ENCODE data around the gene GTPBP3. TPM values are rescaled to one million over a fixed set of nuclear protein-coding genes. Genes with fewer than 3 reads are reported as not detected.

The GTPBP3 gene
- polyA plus RNA-seq, 1 donor: 25.1 TPM

- DNase-seq: peak; percentile 64
Measured at GRCh38 chr19:17385878-17386611, 48.7 kb downstream of the GTPBP3 start.

GRCh38 chr19:17389288-17389687 is 51.9 kb downstream of the GTPBP3 start:
- no peak for DNase-seq

DNA sequence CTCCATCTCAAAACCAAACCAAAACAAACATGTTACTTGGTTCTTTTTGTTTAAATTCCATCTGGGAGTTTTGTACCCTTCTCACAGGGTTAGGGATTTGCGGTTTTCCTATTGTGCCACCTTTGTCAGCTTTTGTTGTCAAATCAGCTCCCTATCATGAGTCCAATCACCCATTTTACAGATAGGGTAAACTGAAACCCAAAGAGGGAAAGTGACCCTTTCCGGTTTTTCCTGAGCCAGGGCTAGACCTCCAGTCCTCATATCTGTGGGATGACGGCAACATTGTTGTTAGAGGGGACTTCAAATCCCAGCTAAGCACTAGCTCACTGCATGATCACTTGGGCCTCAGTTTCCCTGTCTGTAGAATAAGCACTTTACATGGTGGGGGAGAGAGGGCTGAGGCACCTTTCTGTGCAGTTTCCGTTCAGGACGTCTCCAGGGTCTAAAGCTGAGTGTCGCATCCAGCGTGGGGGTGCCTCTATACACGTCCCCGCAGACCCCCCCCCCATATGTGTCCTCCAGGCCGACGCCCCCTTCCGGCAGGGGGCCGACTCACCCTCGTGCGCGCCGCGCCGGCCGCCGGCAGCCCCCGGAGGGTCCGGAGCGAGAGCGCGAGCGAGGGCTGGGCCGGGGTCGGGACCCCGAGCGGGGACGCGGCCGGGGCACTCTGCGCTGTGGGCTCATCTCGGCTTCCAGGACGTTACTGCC is 52.8 kb downstream of the GTPBP3 start:
- DNase-seq: no peak

DNA sequence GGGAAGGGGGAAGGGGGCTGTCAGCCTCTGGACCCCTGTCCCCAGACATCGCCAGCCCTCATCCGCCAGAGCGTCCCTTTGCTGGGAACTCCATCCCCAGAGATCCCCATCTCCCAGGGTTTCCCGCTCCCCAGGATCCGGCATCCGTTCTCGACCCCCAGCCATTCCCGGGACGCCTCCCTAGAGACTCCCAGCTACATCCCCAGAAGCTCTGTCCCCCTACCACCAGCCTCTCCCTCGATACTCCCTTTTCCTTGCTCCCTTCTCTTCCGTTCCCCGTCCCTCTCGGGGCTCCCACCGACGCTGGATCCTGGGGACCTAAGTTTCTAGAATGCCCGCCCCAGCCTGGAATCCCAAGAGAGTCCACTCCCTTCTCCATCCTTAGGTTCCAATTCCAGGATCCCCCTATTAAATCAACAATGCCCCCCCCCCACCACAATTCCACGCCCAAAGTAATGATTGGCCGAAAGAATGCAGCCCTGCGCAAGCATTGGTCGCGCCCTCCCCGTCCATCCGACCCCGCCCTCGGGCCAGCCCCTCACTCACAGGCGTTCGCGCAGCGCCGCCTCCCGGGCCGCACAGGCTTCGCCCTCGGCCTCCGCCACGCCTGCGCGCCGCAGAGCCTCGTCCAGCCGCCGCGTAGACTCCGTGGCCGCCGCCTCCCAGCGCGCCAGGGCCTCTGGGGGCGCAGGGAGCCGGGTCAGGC is 53.5 kb downstream of the GTPBP3 start:
- DNase-seq: peak; percentile 92

DNA sequence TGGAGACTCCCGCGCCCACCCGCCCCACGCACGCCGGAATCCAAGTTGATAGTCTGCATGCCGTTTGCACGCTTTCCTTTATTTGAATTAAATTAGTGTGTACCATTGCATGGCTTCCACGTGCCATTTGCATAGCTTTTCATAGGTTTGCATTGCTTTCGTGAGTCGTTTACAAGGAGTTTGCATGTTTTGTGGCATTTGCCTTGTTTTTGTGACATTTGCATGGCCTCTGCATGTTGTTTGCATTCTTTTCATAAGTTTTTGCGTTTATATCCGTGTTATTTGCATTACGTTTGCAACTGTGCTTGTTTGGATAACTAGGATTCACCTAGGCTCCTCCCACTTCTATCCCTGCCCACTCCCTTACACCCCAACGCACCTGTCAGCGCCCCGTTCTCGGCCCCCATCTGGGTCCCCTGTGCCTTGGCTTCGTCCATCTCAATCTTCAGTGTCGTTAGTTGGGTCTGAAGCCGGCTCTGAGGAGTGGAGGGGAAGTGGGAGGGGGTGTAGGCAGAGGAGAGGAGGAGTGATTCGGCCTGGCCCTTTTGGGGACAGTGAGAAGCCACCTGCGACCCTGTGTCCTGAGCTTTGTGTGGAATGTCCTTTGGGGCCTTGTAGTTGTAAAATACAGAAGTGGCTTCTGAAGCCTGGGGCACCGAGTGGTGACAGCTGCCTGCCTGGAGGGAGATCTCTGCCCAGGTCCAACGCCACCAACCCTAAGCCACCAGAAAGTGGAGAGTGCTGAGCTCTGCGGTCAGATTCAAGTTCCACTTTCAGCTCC is 54.2 kb downstream of the GTPBP3 start:
- no peak for DNase-seq

Other genes starting within 250 kb of the GTPBP3 start
- gene USE1, start 122.2 kb upstream of the GTPBP3 start, polyA plus RNA-seq (ENCODE audit: insufficient read length): 25.1 TPM
- gene OCEL1, start 111.3 kb upstream of the GTPBP3 start, polyA plus RNA-seq (ENCODE audit: insufficient read length): 18.4 TPM
- 33.4 TPM for gene NR2F6, start 91.6 kb upstream of the GTPBP3 start, polyA plus RNA-seq (ENCODE audit: insufficient read length)
- 5.4 TPM for gene USHBP1, start 72.8 kb upstream of the GTPBP3 start, polyA plus RNA-seq (ENCODE audit: insufficient read length)
- 98.8 TPM for gene BABAM1, start 70.1 kb upstream of the GTPBP3 start, polyA plus RNA-seq (ENCODE audit: insufficient read length)
- 1.5 TPM for gene ANKLE1, start 55.7 kb upstream of the GTPBP3 start, polyA plus RNA-seq (ENCODE audit: insufficient read length)
- gene ABHD8, start 34.1 kb upstream of the GTPBP3 start, polyA plus RNA-seq (ENCODE audit: insufficient read length): 7.2 TPM
- 43.5 TPM for gene MRPL34, start 31.7 kb upstream of the GTPBP3 start, polyA plus RNA-seq (ENCODE audit: insufficient read length)
- 29.3 TPM for gene DDA1, start 28.0 kb upstream of the GTPBP3 start, polyA plus RNA-seq (ENCODE audit: insufficient read length)
- gene ANO8, start 2.7 kb upstream of the GTPBP3 start, polyA plus RNA-seq (ENCODE audit: insufficient read length): 13.3 TPM
- gene PLVAP, start 39.8 kb downstream of the GTPBP3 start, polyA plus RNA-seq (ENCODE audit: insufficient read length): 123 TPM
- 4.5 TPM for gene CCDC194, start 56.6 kb downstream of the GTPBP3 start, polyA plus RNA-seq (ENCODE audit: insufficient read length)
- gene BST2, start 68.1 kb downstream of the GTPBP3 start, polyA plus RNA-seq (ENCODE audit: insufficient read length): 104 TPM
- 50.5 TPM for gene MVB12A, start 82.5 kb downstream of the GTPBP3 start, polyA plus RNA-seq (ENCODE audit: insufficient read length)
- gene TMEM221, start 111.1 kb downstream of the GTPBP3 start, polyA plus RNA-seq (ENCODE audit: insufficient read length): 2.9 TPM
- gene NXNL1, start 123.4 kb downstream of the GTPBP3 start, polyA plus RNA-seq (ENCODE audit: insufficient read length): 0.35 TPM
- 13.9 TPM for gene SLC27A1, start 133.0 kb downstream of the GTPBP3 start, polyA plus RNA-seq (ENCODE audit: insufficient read length)
- gene PGLS, start 174.1 kb downstream of the GTPBP3 start, polyA plus RNA-seq (ENCODE audit: insufficient read length): 54.6 TPM
- gene COLGALT1, start 218.1 kb downstream of the GTPBP3 start, polyA plus RNA-seq (ENCODE audit: insufficient read length): 51.0 TPM

All from left kidney (tissue), 2 donors.